IMR-90 (cell line): Measurements from ENCODE around the gene CHAF1B. TPM values are rescaled to one million over a fixed set of nuclear protein-coding genes. Genes with fewer than 3 reads are reported as not detected.

Experiments used
- ATAC-seq: fragments of 200-7000 bp; cut with Tn5 transposase; 2 replicates; pipeline ENCODE4 v1.9.1; 2020; ENCODE audit warnings: low read depth, mild to moderate bottlenecking, moderate library complexity
- BruUV-seq: library from RNA; stranded (reverse); fragments of 400-500 nt; replicated peaks from 2 replicates; lab custom pipeline; 2021; lab: Mats Ljungman, UMichigan
- CTCF ChIA-PET: fragments of 300-600 bp; formaldehyde crosslinking; extraction: SDS; loops from one replicate; lab custom pipeline; 2021; ENCODE audit warnings: antibody characterized with exemption; lab: Yijun Ruan, JAX
- POLR2A ChIA-PET: fragments of 300-600 bp; sonication (Branson Sonifier 250); formaldehyde crosslinking; loops from one replicate; lab custom pipeline; 2022; ENCODE audit warnings: antibody characterized with exemption; ENCODE audit not compliant: unreplicated experiment; lab: Charles Lee
- DNase-seq: peaks from one replicate; pipeline ENCODE4 v3.0.0; 2013
- H2AFZ ChIP-seq: replicated peaks from 2 replicates; pipeline ENCODE3; 2013; ENCODE audit warnings: low read length, mild to moderate bottlenecking; ENCODE audit not compliant: poor library complexity
- H2AK5ac ChIP-seq: 2 replicates; pipeline ENCODE4 v1.6.1; 2013; ENCODE audit warnings: low read depth, low read length, inconsistent platforms
- H2AK9ac ChIP-seq: replicated peaks from 2 replicates; pipeline ENCODE3; 2013; ENCODE audit warnings: mild to moderate bottlenecking, low read depth, low read length, moderate library complexity; ENCODE audit not compliant: poor library complexity
- H2BK120ac ChIP-seq: 2 replicates; pipeline ENCODE4 v1.6.1; 2013; ENCODE audit warnings: low read depth, low read length, inconsistent platforms
- H2BK15ac ChIP-seq: 3 replicates; pipeline ENCODE4 v1.6.1; 2013; ENCODE audit warnings: low read depth, low read length, inconsistent platforms
- H2BK20ac ChIP-seq: 2 replicates; pipeline ENCODE4 v1.6.1; 2013; ENCODE audit warnings: low read depth, mild to moderate bottlenecking, inconsistent platforms, low read length, moderate library complexity
- H2BK5ac ChIP-seq: 2 replicates; pipeline ENCODE4 v1.6.1; 2013; ENCODE audit warnings: mild to moderate bottlenecking, low read depth, low read length, inconsistent platforms; ENCODE audit not compliant: poor library complexity, severe bottlenecking
- H3K14ac ChIP-seq: replicated peaks from 2 replicates; pipeline ENCODE4 v1.6.1; 2013; ENCODE audit warnings: low read depth, low read length, inconsistent platforms
- H3K18ac ChIP-seq: 2 replicates; pipeline ENCODE4 v1.6.1; 2013; ENCODE audit warnings: low read depth, low read length, control low read depth
- H3K23ac ChIP-seq: 2 replicates; pipeline ENCODE4 v1.6.1; 2013; ENCODE audit warnings: low read depth, low read length, inconsistent platforms
- H3K27ac ChIP-seq: 2 replicates; pipeline ENCODE4 v1.5.1; 2013; ENCODE audit warnings: mild to moderate bottlenecking, control low read depth, low read length; ENCODE audit not compliant: insufficient read depth
- H3K27me3 ChIP-seq: 2 replicates; pipeline ENCODE4 v1.6.1; 2013; ENCODE audit warnings: low read length; ENCODE audit not compliant: control insufficient read depth, insufficient read depth
- H3K36me3 ChIP-seq: 2 replicates; pipeline ENCODE4 v1.6.1; 2013; ENCODE audit warnings: low read length, mixed read lengths; ENCODE audit not compliant: control insufficient read depth, insufficient read depth
- H3K4ac ChIP-seq: 2 replicates; pipeline ENCODE4 v1.6.1; 2013; ENCODE audit warnings: low read depth, low read length, inconsistent platforms
- H3K4me1 ChIP-seq: 2 replicates; pipeline ENCODE4 v1.6.1; 2013; ENCODE audit warnings: low read length, mixed read lengths; ENCODE audit not compliant: control insufficient read depth, insufficient read depth
- H3K4me2 ChIP-seq: 2 replicates; pipeline ENCODE4 v1.6.1; 2013; ENCODE audit warnings: low read depth, mild to moderate bottlenecking, control low read depth, low read length, moderate library complexity
- H3K4me3 ChIP-seq: 2 replicates; pipeline ENCODE4 v1.5.1; 2013; ENCODE audit warnings: low read depth, mild to moderate bottlenecking, control low read depth, low read length, moderate library complexity; ENCODE audit not compliant: insufficient read depth
- H3K56ac ChIP-seq: 2 replicates; pipeline ENCODE4 v1.6.1; 2013; ENCODE audit warnings: low read length, inconsistent platforms; ENCODE audit not compliant: insufficient read depth; ENCODE audit errors: extremely low read depth
- H3K79me1 ChIP-seq, 2 experiments: 2 replicates each; pipeline ENCODE4 v1.6.1; 2013; ENCODE audit warnings: low read length in 2 of 2, inconsistent platforms in 1 of 2, low read depth in 1 of 2
- H3K9ac ChIP-seq: 2 replicates; pipeline ENCODE4 v1.6.1; 2013; ENCODE audit warnings: low read depth, low read length, control low read depth
- H3K9me1 ChIP-seq: 2 replicates; pipeline ENCODE4 v1.6.1; 2013; ENCODE audit warnings: low read length, inconsistent platforms; ENCODE audit not compliant: insufficient read depth
- H3K9me3 ChIP-seq: 2 replicates; pipeline ENCODE4 v1.6.1; 2013; ENCODE audit warnings: low read length; ENCODE audit not compliant: control insufficient read depth, insufficient read depth
- H4K20me1 ChIP-seq: 2 replicates; pipeline ENCODE4 v1.6.1; 2013; ENCODE audit warnings: low read length, inconsistent platforms; ENCODE audit not compliant: insufficient read depth
- H4K5ac ChIP-seq: 2 replicates; pipeline ENCODE4 v1.6.1; 2013; ENCODE audit warnings: mild to moderate bottlenecking, low read depth, low read length, control low read depth
- H4K8ac ChIP-seq, 2 experiments: 2 replicates each; pipeline ENCODE4 v1.6.1; 2013; ENCODE audit warnings: low read depth in 2 of 2, low read length in 2 of 2, control low read depth in 1 of 2, inconsistent platforms in 1 of 2
- H4K91ac ChIP-seq: 2 replicates; pipeline ENCODE4 v1.6.1; 2013; ENCODE audit warnings: low read depth, low read length, inconsistent platforms; ENCODE audit not compliant: insufficient read depth
- BHLHE40 ChIP-seq: fragments of 150-350 bp; IDR thresholded peaks from 2 replicates; pipeline ENCODE4 v1.6.1; 2016; ENCODE audit warnings: mild to moderate bottlenecking, low read depth, low read length
- CEBPB ChIP-seq: IDR thresholded peaks from 2 replicates; pipeline ENCODE4 v1.6.1; 2012; ENCODE audit warnings: low read depth, low read length, improper control_type of control experiment
- CHD1 ChIP-seq: IDR thresholded peaks from 2 replicates; pipeline ENCODE4 v1.6.1; 2012; ENCODE audit warnings: low read depth, low read length, improper control_type of control experiment
- CTCF ChIP-seq: conservative IDR thresholded peaks from 2 replicates; pipeline ENCODE4 v1.5.1; 2012; ENCODE audit warnings: mild to moderate bottlenecking, low read depth, low read length, improper control_type of control experiment
- FOS ChIP-seq: fragments of 150-350 bp; IDR thresholded peaks from 2 replicates; pipeline ENCODE4 v1.6.1; 2016; ENCODE audit warnings: low read depth, low read length
- MAFK ChIP-seq: IDR thresholded peaks from 2 replicates; pipeline ENCODE4 v1.6.1; 2012; ENCODE audit warnings: low read depth, low read length, improper control_type of control experiment
- MAZ ChIP-seq: IDR thresholded peaks from 2 replicates; pipeline ENCODE4 v1.6.1; 2012; ENCODE audit warnings: low read depth, mild to moderate bottlenecking, low read length, improper control_type of control experiment, moderate library complexity, borderline replicate concordance
- MXI1 ChIP-seq: IDR thresholded peaks from 2 replicates; pipeline ENCODE4 v1.6.1; 2012; ENCODE audit warnings: low read depth, mild to moderate bottlenecking, low read length, moderate library complexity, borderline replicate concordance
- POLR2A ChIP-seq: IDR thresholded peaks from 2 replicates; pipeline ENCODE4 v1.6.1; 2012; ENCODE audit warnings: mild to moderate bottlenecking, low read depth, low read length
- RAD21 ChIP-seq: IDR thresholded peaks from 2 replicates; pipeline ENCODE4 v1.6.1; 2012; ENCODE audit warnings: low read length, improper control_type of control experiment
- RCOR1 ChIP-seq: IDR thresholded peaks from 2 replicates; pipeline ENCODE4 v1.6.1; 2012; ENCODE audit warnings: mild to moderate bottlenecking, low read length, improper control_type of control experiment; ENCODE audit not compliant: insufficient replicate concordance
- RFX5 ChIP-seq: IDR thresholded peaks from 2 replicates; pipeline ENCODE4 v1.8.0; 2012; ENCODE audit warnings: low read depth, mild to moderate bottlenecking, low read length, moderate library complexity
- SMC3 ChIP-seq: fragments of 150-350 bp; IDR thresholded peaks from 2 replicates; pipeline ENCODE4 v1.6.1; 2016; ENCODE audit warnings: low read depth, mild to moderate bottlenecking, antibody characterized with exemption, low read length, moderate library complexity
- WGBS, 2 experiments: methylation state at CpG; one replicate each; pipeline versions ENCODE4 v1.1.5 to v1.1.7; 2013; ENCODE audit warnings: missing lambda C conversion rate in 2 of 2; ENCODE audit not compliant: insufficient read length in 1 of 2; ENCODE audit errors: extremely low coverage in 2 of 2; 5-methylcytosine and 5-hydroxymethylcytosine counted together
- dilution Hi-C: fragments of 300-500 bp; cut with HindIII; formaldehyde crosslinking; loops from one replicate; pipeline ENCODE4 v1.14.3; 2018; ENCODE audit warnings: low sequenced_read_pairs; ENCODE audit not compliant: unreplicated experiment
- in situ Hi-C: fragments of 300-500 bp; cut with MboI; formaldehyde crosslinking; loops from 3 replicates; pipeline ENCODE4 v1.14.3; 2019; ENCODE audit warnings: low sequenced_read_pairs, inconsistent platforms, mixed read lengths
- intact Hi-C: fragments of 100-400 bp; cut with micrococcal nuclease; formaldehyde crosslinking; loops from 2 replicates; pipeline ENCODE4 v1.10.0; 2022
- polyA plus RNA-seq, 3 experiments: library from polyadenylated mRNA; depleted of rRNA; stranded (reverse); fragments of >200 nt; gene quantifications; 2 replicates each; pipeline ENCODE4 v1.2.3, GENCODE V29; 2012; ENCODE audit warnings: low replicate concordance in 1 of 3
- total RNA-seq: library from RNA; depleted of rRNA; stranded (reverse); fragments of >200 nt; gene quantifications from 2 replicates; pipeline ENCODE4 v1.2.3, GENCODE V29; 2012
- TF ChIP-seq, protein P1 (sequence below): fragments of 150-350 bp; IDR thresholded peaks from 2 replicates; pipeline ENCODE4 v1.6.1; 2017; ENCODE audit warnings: mild to moderate bottlenecking, antibody characterized with exemption, low read length, low read depth
- TF ChIP-seq, protein P2 (sequence below): fragments of 150-350 bp; IDR thresholded peaks from 2 replicates; pipeline ENCODE4 v1.6.1; 2016; ENCODE audit warnings: low read depth, mild to moderate bottlenecking, low read length, moderate library complexity, borderline replicate concordance

Gene CHAF1B
- total and polyA plus RNA-seq, 2 of the 4 experiments (the other 2 are of a cell fraction), result 4.5 to 6.4 TPM

- Histone ChIP-seq H3K79me1 (no peaks in the 10 kb centered on the region), H3K4me2 (no peak overlapping the region), H2AK5ac (no peak overlapping the region), H3K36me3 (peaks cover 5% of the 10 kb centered on the region; the same call in 1 of the 2 replicates), H3K56ac (no peak overlapping the region), H3K4me3 (no peak overlapping the region), H3K9me1 (0 out of 2 replicates have a peak, but pooled peaks cover under 1% of the 10 kb centered on the region), H4K8ac (no peak overlapping the region), H2AFZ (no peak overlapping the region), H3K18ac (no peak overlapping the region), H3K23ac (no peak overlapping the region), H4K20me1 (no peaks in the 10 kb centered on the region), H3K27ac (no peak overlapping the region), H2AK9ac (no peak overlapping the region), H3K9ac (no peak overlapping the region), H3K9me3 (no peaks in the 10 kb centered on the region), H2BK5ac (no peak overlapping the region), H3K14ac (no peak overlapping the region), H2BK20ac (no peak overlapping the region), H3K4ac (no peak overlapping the region), H2BK120ac (no peak overlapping the region), H2BK15ac (no peak overlapping the region), H3K27me3 (no peaks in the 10 kb centered on the region), H3K4me1 (no peaks in the 10 kb centered on the region), H4K5ac (no peak overlapping the region), H4K91ac (no peak overlapping the region)
- no peak for DNase-seq
- in situ Hi-C loops (no loop called here), intact Hi-C loops (no loop called here), dilution Hi-C loops (no loop called here)
- no peak for ATAC-seq
- no CpG with 5 or more reads among the region's 4 CpGs for WGBS, 2 experiments
- TF ChIP-seq BHLHE40, result no peak
- TF ChIP-seq, protein P1, sequence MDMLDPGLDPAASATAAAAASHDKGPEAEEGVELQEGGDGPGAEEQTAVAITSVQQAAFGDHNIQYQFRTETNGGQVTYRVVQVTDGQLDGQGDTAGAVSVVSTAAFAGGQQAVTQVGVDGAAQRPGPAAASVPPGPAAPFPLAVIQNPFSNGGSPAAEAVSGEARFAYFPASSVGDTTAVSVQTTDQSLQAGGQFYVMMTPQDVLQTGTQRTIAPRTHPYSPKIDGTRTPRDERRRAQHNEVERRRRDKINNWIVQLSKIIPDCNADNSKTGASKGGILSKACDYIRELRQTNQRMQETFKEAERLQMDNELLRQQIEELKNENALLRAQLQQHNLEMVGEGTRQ, result no peak
- TF ChIP-seq CEBPB, result no peak
- no peak for TF ChIP-seq RFX5
- no peak for TF ChIP-seq MAFK
- TF ChIP-seq, protein P2, sequence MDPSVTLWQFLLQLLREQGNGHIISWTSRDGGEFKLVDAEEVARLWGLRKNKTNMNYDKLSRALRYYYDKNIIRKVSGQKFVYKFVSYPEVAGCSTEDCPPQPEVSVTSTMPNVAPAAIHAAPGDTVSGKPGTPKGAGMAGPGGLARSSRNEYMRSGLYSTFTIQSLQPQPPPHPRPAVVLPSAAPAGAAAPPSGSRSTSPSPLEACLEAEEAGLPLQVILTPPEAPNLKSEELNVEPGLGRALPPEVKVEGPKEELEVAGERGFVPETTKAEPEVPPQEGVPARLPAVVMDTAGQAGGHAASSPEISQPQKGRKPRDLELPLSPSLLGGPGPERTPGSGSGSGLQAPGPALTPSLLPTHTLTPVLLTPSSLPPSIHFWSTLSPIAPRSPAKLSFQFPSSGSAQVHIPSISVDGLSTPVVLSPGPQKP, result no peak
- TF ChIP-seq RAD21, result no peak
- no peak for TF ChIP-seq RCOR1
- no peak for TF ChIP-seq CTCF
- TF ChIP-seq SMC3, result no peak
- no peak for TF ChIP-seq POLR2A
- TF ChIP-seq CHD1, result no peak
- no peak for TF ChIP-seq MXI1
- TF ChIP-seq MAZ, result no peak
- no peak for TF ChIP-seq FOS
- no TSS peak for BruUV-seq
- ChIA-PET CTCF (no interaction called here), POLR2A (no interaction called here)
Measured at GRCh38 chr21:36396971-36397370, 11.8 kb downstream of the CHAF1B start.
